HG02678 (cell line): Measurements from ENCODE around the gene LINC01488.

Experiments
- ATAC-seq: cut with Tn5 transposase; IDR thresholded peaks from one replicate; pipeline ENCODE4 v1.9.1; 2021; ENCODE audit warnings: mild to moderate bottlenecking, moderate library complexity; ENCODE audit not compliant: unreplicated experiment

LINC01488 gene

GRCh38 chr11:69508974-69509373 lies 27.5 kb downstream of the LINC01488 start:
- ATAC-seq = no peak

- no peak for ATAC-seq
Observed at GRCh38 chr11:69509381-69509780, 27.9 kb downstream of the LINC01488 start.

DNA sequence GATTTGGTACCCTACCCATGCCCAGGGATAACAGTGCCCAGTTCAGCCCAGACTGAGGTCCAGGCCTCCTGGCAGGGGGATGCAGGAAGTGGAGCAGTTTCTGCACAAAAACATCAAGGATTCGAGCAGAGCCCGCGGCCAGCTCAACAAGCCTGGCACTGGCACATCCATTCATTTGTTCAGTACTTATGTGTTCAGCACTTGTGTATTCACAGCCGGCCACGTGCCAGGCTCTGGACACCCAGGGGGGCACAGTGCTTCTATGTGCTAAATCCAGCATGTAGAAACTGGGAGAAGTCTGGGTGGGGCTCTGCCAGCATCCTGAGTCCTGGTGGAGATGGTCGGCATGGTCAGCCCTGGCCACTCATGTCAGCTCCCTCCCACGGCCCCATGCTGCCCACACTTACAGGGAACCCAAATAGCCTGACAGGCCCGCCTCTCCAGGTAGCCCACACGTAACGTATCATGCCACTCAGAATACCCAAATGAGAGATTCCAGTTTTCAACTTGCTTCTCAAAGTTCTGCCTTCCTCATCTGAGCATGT lies 28.5 kb downstream of the LINC01488 start:
- no peak for ATAC-seq

GRCh38 chr11:69510471-69511357 lies 29.3 kb downstream of the LINC01488 start:
- ATAC-seq = no peak

GRCh38 chr11:69511358-69512055 lies 30.0 kb downstream of the LINC01488 start:
- ATAC-seq = no peak

GRCh38 chr11:69512136-69512535 lies 30.7 kb downstream of the LINC01488 start:
- ATAC-seq = no peak

DNA sequence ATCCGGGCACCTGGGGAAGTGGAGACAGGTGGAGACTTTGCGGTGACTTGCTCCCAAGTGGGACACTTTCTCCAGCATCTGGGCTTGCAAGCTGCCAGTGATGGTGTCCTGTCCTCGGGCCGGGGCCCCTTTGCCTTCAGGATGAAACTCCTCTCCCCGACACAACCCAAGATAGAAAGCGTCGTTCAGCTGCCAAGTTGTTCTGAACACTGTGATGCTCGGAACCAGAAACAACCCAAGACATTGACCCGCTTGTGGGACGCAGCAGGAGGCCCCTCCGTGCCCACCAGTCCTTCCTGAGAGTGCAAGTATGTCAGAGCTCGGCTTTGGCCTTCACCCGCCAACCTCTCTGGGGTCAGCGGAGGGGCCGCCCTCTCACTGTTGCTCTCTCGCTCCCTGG lies 31.3 kb downstream of the LINC01488 start:
- no peak for ATAC-seq

- ATAC-seq = no peak
Observed at GRCh38 chr11:69513196-69513595, 31.7 kb downstream of the LINC01488 start.

- ATAC-seq = no peak
Observed at GRCh38 chr11:69513663-69514224, 32.3 kb downstream of the LINC01488 start.

- ATAC-seq = no peak
Observed at GRCh38 chr11:69514771-69515170, 33.3 kb downstream of the LINC01488 start.

DNA sequence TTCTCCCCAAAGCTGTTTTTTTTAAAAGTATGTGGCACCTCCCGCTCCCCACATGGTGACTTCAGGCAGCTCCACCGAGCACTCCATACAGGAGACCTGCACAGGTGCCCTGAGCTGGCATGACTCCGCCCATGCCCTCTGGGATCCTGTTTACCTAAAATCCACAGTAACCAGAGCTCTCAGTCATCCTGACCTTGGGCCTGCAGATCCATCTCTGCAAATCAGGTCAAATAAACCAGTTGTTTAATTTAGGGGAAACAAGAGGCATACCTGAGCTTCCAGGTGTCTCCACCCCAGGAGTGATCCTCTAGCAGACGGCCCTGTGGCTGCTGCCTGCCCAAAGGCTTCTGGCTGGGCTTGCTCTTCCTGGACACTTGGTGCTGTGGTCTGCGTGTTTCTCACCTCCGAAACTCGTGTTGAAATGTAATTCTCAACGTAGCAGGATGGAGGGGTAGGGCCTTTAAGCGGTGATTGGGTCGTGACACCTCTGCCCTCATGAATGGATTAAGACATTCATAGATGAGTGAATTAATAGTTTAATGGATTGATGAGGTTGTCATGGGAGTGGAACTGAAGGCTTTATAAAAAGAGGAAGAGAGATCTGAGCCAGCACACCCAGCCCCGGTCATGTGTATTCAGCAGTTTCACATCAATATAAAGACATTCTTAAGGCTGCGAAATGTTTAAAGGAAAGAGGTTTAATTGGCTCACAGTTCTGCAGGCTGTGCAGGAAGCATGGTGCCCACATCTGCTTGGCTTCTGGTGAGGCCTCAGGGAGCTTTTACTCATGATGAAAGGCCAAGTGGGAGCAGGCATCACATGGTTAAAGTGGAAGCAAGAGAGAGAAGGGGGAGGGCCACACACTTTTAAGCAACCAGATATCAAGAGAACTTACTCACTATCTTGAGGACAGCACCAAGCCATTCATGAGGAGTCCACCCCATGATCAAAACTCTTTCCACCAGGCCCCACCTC lies 34.1 kb downstream of the LINC01488 start:
- no peak for ATAC-seq

DNA sequence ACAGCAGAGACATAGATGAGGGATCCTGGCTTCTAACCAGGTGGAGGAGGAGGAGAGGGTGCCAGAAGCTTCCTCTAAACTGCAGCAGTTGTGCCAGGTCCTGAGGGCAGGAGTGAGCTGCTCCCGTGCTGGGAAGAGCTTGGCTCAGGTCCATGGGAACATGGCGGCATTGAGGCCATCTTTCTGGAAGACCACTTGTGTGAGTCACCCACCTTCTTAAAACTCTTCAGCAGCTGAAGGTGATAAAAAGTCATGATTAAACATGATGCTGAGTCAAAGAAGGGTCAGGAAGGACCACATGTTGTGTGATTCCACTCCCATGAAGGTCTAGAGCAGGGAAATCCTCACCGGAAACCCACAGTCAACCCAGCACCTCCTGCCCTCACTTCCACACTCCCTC lies 35.1 kb downstream of the LINC01488 start:
- no peak for ATAC-seq

DNA sequence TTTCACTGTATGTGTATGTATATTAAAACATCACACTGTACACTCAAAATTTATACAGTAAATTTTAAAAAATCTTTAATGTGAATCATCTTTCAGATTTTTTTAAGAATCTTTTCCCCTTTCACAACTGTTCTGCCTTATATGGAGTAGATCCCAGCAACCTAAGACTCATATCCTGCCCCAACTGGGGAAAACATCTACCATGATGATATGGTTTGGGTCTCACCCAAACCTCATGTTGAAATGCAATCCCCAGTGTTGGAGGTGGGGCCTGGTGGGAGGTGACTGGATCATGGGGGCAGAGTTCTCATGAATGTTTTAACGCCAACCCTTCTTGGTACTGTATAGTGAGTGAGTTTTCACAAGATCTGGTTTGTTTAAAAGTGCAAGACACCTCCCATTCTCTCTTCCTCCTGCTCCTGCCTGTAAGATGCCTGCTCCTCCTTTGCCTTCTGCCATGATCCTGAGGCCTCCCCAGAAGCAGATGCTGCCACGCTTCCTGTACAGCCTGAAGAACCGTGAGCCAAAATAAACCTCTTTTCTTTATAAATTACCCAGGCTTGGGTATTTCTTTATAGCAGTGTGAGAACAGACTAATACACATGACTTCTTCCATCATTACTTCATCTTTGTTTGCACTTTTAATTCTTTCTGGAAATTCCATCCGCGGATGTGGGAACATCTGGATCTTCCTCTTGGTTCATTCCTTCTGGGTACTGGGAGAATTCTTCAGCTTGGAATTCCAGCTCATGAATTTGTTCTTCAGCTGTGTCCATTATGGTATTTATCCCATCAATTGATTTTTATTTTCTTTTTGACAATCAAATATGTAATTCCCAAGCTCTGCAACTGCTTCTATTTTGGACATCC lies 36.9 kb downstream of the LINC01488 start:
- no peak for ATAC-seq

DNA sequence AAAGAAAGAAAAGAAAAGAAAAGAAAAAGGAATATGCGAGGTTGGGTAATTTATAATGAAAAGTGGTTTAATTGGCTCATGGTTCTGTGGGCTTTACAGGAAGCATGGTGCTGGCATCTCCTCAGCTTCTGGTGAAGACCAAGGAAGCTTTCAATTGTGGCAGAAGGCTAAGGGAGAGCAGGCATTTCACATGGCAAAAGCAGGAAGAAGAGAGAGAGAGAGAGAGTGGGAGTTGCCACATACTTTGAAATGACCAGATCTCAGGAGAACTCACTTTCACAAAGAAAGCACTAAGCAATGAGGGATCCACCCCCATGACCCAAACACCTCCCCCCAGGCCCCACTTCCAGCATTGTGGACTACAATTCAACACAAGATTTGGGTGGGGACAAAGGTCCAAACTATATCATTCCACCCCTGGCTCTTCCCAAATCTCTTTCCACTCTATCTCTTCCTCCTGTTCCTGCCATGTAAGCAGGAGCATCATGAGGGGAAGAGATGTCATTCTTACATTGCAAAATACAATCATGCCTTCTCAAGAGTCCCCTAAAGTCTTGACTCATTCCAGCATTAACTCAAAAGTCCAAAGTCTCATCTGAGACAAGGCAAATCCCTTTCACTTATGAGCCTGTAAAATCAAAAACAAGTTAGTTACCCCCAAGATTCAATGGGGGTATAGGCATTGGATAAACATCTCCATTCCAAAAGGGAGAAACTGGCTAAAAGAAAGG lies 38.9 kb downstream of the LINC01488 start:
- ATAC-seq = no peak

- no peak for ATAC-seq
Observed at GRCh38 chr11:69521457-69521856, 40.0 kb downstream of the LINC01488 start.

DNA sequence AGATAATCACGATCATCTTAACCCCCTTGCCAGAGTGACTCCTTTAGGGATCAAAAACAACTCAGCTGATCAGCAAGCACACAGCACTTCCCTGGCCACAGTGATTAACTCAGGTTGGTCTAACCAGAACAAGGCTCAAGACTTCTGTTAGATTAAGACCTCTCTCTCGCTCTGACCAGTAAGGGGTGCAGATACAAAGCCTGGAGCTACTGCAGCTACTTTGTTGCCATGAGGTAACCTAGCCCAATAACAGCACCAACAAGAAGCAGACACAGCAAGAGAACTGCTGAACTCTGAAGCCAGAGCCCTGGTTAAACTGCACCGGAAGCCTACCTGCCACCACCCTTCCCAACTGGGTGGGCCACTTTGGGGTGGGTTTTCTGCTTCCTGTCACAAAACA lies 42.0 kb downstream of the LINC01488 start:
- no peak for ATAC-seq

DNA sequence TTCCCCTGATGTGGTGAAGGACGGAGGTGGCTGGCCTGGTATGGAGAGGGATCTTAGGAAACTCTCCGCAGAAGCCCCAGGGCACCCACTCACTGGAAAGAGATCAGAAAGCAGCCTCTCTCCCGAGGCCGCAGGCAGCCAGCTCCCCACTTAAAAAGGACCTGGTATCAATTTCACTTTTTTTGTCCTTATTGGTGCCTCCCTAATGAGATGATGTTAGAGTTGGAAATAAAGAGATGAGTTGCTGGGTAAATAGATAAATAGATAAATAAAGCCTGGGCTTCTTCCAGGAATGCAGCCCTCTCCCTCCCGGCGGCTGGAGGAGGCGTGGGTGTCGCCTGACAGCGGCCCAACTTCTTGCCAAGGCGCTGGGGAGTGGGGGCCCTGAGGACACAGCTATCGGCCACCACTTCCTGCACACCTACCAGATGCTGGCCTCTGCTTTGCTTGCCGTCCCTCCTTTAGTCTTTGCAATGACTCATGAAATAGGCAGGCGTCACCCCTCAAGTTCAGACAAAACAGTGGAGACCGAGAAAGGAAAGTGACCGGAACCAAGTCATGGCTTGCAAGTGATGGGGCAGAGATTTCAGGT lies 42.9 kb downstream of the LINC01488 start:
- no peak for ATAC-seq

- no peak for ATAC-seq
Observed at GRCh38 chr11:69524991-69525411, 43.5 kb downstream of the LINC01488 start.
